Measurements from ENCODE around the gene UBXN7. TPM values are rescaled to one million over a fixed set of nuclear protein-coding genes. Genes with fewer than 3 reads are reported as not detected.
A peak's percentile ranks its signal among the peaks of the same experiment; 100 is the strongest.
"Not testable (repeated sequence)": the region's sequence is repeated elsewhere in the genome, so short reads cannot be mapped to it uniquely, and the experiment has no call there.

Gene UBXN7
- total and polyA plus RNA-seq, 9 of the 15 experiments (the other 6 are each of a cell fraction or from before 2014, with no cell fraction given) = 3.5 to 44.6 (median 13.4) TPM

DNA sequence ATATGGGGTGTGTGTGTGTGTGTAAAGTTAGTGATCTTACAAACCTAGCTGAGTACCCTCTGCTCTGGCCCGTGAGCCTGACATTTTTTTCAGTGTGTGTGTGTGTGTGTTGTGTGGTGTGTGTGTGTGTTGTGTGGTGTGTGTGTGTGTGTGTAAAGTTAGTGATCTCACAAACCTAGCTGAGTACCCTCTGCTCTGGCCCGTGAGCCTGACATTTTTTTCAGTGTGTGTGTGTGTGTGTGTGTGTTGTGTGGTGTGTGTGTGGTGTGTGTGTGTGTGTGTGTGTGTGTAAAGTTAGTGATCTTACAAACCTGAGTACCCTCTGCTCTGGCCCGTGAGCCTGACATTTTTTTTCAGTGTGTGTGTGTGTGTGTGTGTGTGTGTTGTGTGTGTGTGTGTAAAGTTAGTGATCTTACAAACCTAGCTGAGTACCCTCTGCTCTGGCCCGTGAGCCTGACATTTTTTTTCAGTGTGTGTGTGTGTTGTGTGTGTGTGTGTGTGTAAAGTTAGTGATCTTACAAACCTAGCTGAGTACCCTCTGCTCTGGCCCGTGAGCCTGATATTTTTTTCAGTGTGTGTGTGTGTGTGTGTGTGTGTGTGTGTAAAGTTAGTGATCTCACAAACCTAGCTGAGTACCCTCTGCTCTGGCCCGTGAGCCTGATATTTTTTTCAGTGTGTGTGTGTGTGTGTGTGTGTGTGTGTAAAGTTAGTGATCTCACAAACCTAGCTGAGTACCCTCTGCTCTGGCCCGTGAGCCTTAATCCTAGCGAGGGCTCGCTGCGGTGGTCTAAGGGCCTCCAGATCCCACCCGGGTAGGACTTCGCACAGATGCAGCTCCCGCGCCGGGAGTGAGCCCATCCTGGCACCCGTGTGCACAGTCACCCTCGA is 115.2 kb downstream of the UBXN7 start (continued):
- TF ChIP-seq ELF4 (CRISPR knock-in tag; IDR thresholded peaks at IDR 0.05) = peak; percentile 66; the same call in 1 of the 2 replicates
- TF ChIP-seq SNIP1 (IDR thresholded peaks at IDR 0.05; ENCODE audit: low read depth) = 0 out of 2 replicates have a peak, but pooled peaks have one; percentile 10
- TF ChIP-seq CBX1 (IDR thresholded peaks at IDR 0.05; ENCODE audit: low read depth) = 0 out of 2 replicates have a peak, but pooled peaks have one; percentile 56
- TF ChIP-seq PHF20 (IDR thresholded peaks at IDR 0.05; ENCODE audit: partially characterized antibody) = peak; percentile 51
- 0 out of 2 replicates have a peak, but pooled peaks have one; percentile 32 for TF ChIP-seq ZNF263 (CRISPR knock-in tag; IDR thresholded peaks at IDR 0.05; ENCODE audit: borderline replicate concordance)
- TF ChIP-seq ZNF175 (CRISPR knock-in tag; IDR thresholded peaks at IDR 0.05; ENCODE audit: low read depth) = 0 out of 2 replicates have a peak, but pooled peaks have one; percentile 43
- 0 out of 2 replicates have a peak, but pooled peaks have one; percentile 26 for TF ChIP-seq FOXP1 (CRISPR knock-in tag; IDR thresholded peaks at IDR 0.05)
- not testable (repeated sequence) for TF ChIP-seq TOE1 (IDR thresholded peaks at IDR 0.05; ENCODE audit: borderline replicate concordance)
- 0 out of 2 replicates have a peak, but pooled peaks have one; percentile 45 for TF ChIP-seq TOE1 (CRISPR knock-in tag; IDR thresholded peaks at IDR 0.05; ENCODE audit: borderline replicate concordance, low read depth)
- TF ChIP-seq, protein P1, sequence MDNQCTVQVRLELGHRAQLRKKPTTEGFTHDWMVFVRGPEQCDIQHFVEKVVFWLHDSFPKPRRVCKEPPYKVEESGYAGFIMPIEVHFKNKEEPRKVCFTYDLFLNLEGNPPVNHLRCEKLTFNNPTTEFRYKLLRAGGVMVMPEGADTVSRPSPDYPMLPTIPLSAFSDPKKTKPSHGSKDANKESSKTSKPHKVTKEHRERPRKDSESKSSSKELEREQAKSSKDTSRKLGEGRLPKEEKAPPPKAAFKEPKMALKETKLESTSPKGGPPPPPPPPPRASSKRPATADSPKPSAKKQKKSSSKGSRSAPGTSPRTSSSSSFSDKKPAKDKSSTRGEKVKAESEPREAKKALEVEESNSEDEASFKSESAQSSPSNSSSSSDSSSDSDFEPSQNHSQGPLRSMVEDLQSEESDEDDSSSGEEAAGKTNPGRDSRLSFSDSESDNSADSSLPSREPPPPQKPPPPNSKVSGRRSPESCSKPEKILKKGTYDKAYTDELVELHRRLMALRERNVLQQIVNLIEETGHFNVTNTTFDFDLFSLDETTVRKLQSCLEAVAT (IDR thresholded peaks at IDR 0.05) = 0 out of 4 replicates have a peak, but pooled peaks have one; percentile 33 to 39
- TF ChIP-seq TEAD1 (CRISPR knock-in tag; IDR thresholded peaks at IDR 0.05) = 0 out of 4 replicates have a peak, but pooled peaks of 1 of the 2 experiments have one; percentile 55

All from K562 (cell line).